Esophagus squamous epithelium (tissue), 4 donors: Measurements from ENCODE around the gene TFCP2L1.

ENCODE experiments used
- CTCF ChIP-seq, 6 experiments: fragments of 450-650 bp in 4 of 6; fragments of 200-600 bp in 2 of 6; sonication (generic) in 2 of 6; IDR thresholded peaks; one replicate each; pipeline ENCODE4 v1.5.1; 2016 to 2019; ENCODE audit warnings: antibody characterized with exemption in 6 of 6, mild to moderate bottlenecking in 4 of 6, moderate library complexity in 4 of 6
- POLR2A ChIP-seq, 4 donors: fragments of 450-650 bp; IDR thresholded peaks; one replicate each; pipeline ENCODE4 v1.6.1; 2017; ENCODE audit warnings: antibody characterized with exemption in 4 of 4, mild to moderate bottlenecking in 4 of 4, moderate library complexity in 3 of 4

GRCh38 chr2:121288454-121289231, 3.6 kb upstream of the TFCP2L1 start:
- TF ChIP-seq CTCF (IDR thresholded peaks at IDR 0.05) (no peak), POLR2A (IDR thresholded peaks at IDR 0.05) (no peak)
